HG03025 (cell line): ENCODE results near the gene TMEM232.
"Not testable (repeated sequence)": the region's sequence is repeated elsewhere in the genome, so short reads cannot be mapped to it uniquely, and the experiment has no call there.

ENCODE experiments used
- ATAC-seq: cut with Tn5 transposase; IDR thresholded peaks from one replicate; pipeline ENCODE4 v1.9.1; 2021; ENCODE audit warnings: mild to moderate bottlenecking, moderate library complexity; ENCODE audit not compliant: unreplicated experiment, low FRiP score

TMEM232 gene

DNA sequence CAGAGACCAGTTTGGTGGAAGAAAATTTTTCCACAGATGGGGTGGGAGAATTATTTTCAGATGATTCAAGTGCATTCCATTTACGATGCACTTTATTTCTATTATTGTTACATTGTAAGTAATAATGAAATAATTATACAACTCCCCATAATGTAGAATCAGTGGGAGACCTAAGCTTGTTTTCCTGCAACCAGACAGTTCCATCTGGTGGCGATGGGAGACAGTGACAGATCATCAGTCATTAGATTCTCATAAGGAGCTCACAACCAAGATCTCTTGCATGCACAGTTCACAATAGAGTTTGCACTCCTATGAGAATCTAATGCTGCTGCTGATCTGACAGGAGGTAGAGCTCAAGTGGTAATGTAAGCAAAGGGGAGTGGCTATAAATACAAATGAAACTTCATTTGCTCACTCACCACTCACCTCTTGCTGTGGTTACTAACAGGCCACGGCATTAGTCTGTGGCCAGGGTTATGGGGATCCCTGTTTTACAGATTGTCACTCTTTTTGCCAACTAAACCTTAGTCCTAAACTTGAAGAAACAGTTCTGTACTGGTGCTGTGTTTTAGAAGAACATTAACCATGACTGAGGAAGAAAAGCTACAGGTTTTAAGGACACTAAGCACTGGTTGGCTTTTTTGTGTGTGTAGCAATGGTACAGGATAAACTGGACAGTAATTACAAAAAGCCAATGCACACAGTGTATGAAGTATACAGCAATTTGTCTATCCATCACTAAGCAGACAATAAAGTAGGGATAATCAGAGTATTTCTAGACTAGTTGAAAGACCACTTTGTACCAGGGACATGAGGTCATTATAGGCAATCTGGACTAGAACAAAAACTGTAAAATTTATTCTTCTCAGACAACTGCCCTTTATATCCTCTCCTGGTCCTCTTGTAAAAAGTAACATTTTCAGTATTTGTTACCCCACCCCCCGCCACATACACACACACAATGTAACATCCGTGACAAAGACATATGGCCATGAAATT, 9.9 kb downstream of the TMEM232 start:
- no peak for ATAC-seq

DNA sequence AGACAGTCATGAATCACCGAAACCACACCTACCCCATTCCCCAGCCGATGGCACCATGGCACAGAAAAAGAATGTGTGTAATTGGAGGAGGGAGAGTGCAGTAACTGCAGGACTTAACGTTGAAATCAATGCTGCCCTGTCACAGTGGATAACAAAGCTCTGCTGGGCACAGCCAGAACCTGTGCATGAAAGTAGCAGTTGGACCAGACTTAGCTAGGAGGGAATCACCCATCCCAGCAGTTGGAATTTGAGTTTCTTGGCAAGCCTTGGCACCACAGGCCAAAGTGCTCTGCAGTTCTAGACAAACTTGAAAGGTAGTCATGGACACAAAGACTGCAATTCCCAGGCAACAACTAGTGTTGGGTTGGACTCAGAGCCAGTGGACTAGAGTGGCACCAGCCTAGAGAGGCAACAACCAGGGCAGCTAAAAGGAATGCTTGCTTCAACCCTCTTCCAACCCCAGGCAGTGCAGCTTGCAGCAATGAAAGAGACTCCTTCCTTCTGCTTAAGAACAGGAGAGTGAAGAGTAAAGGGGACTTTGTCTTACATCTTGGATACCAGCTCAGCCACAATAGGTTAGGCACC, 19.1 kb downstream of the TMEM232 start:
- no peak for ATAC-seq

DNA sequence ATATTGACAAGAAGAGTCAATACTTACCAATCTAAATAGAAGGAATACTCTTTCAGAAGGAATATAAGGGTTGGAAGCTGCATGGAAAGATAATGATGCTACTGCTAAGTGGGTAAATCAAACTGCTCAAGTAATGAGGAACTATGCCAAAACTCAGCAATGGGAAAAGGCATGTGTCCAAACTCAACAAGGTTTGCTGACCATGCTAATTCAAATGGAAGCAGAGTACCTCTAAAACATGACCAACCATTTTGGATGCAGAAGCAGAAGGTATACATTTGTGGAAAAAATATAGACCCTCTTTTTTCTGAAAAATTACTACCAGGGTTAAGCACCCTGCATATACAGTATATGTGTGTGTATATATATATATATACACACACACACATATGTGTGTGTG, 21.1 kb downstream of the TMEM232 start:
- ATAC-seq = no peak

DNA sequence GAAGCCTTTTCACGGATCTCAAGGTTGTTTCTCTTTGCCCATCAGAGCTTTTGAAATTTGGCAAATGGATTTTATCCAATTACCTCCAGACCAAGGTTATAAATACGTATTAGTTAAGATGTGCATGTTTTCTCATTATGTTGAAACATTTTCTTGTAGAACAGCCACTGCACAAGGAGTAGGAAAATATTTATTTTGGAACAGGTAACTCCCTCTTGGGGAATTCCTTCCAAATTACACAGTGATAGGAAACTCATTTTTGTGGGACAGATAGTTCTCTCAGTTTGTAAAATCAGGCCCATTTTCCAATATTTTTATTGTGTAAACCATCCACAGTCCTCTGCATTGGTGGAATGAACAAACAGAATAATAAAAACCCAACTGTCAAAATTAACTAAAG, 23.0 kb downstream of the TMEM232 start:
- ATAC-seq = no peak

DNA sequence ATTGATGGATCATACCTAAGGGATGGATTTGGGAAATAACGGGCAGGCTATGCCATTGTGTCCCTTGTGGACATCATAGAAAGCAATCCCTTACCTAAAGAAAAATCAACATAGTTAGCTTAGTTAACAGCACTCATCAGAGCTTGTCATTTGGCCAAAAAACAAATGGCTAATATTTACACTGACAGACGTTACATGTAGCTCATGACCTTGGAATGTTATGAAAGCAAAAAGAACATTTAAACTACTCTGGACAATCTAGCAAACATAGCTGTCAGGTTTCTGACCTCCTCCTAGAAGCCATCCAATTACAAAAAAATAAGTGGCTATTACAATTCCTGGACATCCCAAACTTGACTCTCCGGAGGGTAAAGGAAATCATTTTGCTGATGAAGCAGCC, 23.8 kb downstream of the TMEM232 start:
- no peak for ATAC-seq

DNA sequence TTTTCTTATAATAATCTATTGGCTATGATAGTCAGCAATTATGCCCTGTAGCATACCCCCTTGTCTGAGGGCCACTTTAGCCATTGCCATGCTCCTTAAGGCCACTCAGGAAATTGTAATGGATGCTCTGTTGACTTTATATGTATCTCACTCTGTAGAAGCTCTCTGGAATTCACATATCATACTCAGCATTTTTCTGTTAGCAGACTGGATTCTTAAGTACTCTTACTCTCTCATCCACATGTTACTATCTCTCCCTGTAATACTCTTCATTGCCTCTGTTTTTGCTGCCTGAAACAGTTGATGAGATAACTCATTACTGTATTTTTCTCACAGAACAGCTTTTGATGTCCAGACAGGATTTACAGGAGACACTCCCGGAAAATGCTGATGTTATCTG, 24.2 kb downstream of the TMEM232 start:
- no peak for ATAC-seq

DNA sequence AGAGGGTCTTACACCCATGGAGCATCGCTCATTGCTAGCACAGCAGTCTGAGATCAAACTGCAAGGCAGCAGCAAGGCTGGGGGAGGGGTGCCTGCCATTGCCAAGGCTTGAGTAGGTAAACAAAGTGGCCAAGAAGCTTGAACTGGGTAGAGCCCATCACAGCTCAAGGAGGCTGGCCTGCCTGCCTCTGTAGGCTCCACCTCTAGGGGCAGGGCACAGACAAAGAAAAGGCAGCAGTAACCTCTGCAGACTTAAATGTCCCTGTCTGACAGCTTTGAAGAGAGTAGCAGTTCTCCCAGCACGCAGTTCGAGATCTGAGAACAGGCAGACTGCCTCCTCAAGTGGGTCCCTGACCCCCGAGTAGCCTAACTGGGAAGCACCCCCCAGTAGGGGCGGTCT, 33.8 kb downstream of the TMEM232 start:
- ATAC-seq = not testable (repeated sequence)

DNA sequence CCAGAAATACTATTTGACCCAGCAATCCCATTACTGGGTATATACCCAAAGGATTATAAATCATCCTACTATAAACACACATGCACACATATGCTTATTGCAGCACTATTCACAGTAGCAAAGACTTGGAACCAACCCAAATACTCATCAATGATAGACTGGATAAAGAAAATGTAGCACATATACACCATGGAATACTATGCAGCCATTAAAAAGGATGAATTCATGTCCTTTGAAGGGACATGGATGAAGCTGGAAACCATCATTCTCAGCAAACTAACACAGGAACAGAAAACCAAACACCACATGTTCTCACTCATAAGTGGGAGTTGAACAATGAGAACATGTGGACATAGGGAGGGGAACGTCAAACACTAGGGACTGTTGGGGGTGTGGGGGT, 35.9 kb downstream of the TMEM232 start:
- ATAC-seq = not testable (repeated sequence)

DNA sequence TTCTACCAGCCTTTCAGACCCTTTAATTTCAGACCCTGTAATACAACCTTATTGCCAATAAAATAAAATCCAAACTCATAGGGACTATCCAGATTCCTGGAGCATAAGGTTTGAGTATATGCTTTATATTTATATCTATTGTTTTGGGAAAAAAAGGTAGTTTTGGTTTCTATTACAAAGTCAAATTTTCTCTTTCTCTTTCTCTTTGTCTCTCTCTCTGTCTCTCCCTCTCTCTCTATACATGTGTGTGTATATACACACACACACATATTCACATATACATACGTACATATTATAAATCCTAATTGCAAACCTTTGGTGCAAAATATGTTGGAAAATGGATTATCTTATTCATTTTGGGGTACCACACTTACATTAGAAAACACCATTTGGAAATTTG, 39.0 kb downstream of the TMEM232 start:
- no peak for ATAC-seq

DNA sequence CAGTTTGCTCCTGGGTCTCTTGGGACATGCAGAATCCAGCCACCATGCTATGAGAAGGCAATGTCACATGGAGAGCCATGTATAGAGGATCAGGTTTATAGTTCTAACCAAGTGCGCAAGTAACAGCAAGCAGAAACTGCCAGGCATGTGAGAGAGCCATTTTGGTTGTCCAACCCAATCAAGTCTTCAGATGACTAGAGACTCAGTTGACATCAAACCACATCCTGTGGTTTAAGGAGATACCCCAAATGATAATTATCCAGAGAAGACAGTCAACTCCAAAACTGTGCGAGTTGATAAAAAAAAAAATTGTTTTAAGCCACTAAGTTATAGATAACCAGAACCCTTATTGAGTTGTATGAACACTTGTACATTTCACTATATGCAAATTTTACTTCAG, 40.2 kb downstream of the TMEM232 start:
- no peak for ATAC-seq

DNA sequence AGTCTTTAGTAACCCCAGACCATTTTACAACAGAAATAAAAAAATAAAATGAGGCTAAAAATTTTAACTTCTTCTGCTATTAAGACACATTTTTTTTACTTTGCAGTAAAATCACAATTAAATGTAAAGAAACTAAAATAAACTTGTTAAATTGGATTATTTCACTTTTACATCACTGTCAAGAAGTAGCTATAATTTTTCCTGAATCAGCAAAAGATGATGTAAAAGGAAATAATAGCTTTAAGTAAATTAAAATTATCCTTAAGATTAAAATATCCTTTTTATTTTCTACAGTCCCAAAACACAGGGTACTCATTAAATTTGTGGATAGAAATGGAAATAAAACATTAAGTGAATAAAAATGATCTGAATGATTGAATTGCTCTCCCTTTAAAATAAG, 44.5 kb downstream of the TMEM232 start:
- no peak for ATAC-seq

DNA sequence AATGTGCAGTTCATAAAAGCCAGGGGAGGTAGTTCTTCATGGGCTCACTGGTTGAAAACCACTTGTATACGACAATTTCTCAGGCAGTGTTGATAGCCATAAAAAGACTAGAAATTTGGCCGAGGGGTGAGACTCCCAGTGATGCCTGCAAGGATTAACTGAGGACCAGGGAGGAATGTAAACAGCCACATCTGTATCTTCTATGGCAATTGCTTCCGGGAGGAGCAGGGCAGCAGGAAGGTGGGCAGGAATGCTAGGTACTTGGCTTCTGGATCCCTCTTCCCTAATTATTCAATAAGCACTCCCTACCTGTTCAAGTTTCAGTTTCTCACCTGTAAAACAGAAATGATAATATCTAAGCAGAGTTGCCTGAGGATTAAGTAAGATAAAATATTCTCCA, 45.4 kb downstream of the TMEM232 start:
- no peak for ATAC-seq

DNA sequence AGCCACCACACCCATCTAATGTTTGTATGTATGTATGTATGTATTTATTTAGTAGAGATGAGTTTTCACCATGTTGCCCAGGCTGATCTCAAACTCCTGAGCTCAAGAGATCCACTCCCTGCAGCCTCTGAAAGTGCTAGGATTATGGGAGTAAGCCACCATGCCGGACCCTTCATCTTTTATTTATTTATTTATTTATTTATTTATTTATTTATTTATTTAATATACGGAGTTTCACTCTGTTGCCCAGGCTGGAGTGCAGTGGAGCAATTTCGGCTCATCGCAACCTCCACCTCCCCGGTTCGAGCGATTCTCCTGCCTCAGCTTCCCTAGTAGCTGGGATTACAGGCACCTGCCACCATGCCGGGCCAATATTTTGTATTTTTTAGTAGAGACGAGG, 49.9 kb downstream of the TMEM232 start:
- not testable (repeated sequence) for ATAC-seq

DNA sequence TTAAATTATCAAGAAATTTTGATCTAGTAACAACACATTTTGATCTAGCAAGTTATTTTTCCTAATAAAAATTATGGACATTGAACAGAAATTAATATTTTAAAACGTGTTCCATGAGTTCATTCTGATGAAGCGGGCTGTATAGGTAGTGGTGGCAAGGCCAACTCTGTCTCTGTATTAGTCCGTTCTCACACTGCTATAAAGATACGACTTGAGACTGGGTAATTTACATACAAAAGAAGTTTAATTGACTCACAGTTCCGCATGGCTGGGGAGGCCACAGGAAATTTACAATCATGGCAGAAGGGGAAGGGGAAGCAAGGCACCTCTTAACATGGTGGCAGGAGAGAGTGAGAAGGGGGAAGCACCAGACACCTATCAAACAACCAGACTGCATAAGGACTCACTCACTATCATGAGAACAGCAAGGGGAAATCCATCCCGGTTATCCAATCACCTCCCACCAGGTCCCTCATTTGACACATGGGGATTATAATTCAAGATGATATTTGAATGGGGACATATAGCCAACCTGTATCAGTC, 61.2 kb downstream of the TMEM232 start:
- no peak for ATAC-seq

DNA sequence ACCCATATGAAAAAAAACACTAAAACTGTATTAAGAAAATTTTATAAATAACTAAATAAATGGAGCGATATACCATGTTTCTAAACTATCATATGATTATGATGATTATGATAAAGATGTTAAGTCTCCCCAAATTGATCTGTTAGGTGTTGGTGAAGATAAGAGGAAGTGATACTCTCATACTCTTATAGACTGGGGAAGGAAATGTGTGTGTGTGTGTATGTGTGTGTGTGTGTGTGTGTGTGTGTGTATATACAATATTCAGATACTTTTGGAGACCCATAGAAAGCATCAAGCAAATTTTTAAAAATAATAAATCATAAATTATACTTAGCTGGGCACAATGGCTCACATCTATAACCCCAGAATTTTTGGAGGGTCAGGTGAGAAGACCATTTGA, 62.9 kb downstream of the TMEM232 start:
- peak; percentile 76 for ATAC-seq

DNA sequence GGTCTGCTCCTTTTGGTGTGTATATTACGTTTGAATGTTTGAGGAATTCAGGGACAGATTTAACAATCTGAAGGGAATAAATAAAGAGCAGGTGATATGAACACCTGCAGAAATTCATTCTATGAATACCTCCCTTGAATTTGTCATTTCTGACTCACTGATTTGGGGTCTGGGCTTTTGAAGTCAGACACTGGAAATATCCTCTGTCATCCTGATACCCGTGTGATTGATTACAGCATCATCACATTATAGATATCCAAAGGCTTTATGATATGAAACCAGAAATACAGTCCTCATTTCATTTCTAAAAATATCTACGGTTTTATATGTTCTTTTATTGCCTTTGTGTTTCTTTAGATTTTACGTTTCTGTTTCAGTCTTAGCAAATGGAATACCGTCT, 68.5 kb downstream of the TMEM232 start:
- ATAC-seq = no peak

DNA sequence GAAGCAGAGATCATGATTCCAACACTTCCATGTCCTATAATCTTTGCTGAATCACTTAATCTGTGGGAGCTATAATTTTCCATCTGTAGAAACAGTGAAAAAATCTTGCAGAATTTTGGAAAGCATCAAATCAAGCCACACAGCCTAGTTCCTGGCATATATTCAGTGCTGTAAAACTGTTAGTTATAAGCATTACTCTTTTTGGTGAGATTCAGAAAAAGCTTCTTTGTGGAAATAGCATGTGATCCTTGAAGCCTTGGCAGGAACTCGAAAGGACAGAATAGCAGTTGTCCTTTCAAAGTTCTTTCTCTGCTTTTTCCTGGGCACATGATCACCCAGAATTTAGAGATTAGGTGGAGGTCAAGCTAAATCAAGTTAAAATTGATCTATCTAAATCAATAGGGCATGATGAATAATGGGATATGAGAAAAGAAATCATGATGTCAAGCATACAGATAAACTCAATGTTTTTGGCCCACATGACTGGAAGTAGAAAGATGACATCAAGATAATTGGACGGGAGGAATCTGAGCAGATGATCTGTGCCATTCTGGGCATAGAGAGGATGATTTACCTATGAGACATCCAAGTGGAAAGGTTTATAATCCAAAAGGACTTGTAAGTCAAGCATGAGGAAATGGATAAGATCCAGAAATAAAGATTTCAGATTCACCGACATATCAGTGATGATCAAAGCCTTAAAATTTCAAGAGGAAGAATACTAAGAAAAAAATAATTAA, 73.1 kb downstream of the TMEM232 start:
- no peak for ATAC-seq

DNA sequence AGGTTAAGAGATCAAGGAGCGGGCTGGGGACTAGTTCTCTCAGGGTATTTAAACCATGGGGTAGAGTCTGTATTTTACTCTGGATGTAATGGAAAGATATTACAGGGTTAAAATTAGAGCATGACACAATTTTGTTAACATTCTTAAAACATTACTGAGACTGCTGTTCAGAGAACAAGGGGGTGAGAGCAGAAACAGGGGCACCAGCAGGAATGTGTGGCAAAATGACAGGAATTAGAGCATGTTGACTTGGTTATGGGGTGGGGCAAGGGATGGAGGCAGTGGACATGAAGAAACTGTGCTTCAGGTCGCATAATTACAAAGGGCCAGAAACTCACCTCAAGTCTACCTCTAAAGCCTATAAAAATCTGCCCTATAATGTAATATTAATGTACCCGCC, 75.0 kb downstream of the TMEM232 start:
- no peak for ATAC-seq

DNA sequence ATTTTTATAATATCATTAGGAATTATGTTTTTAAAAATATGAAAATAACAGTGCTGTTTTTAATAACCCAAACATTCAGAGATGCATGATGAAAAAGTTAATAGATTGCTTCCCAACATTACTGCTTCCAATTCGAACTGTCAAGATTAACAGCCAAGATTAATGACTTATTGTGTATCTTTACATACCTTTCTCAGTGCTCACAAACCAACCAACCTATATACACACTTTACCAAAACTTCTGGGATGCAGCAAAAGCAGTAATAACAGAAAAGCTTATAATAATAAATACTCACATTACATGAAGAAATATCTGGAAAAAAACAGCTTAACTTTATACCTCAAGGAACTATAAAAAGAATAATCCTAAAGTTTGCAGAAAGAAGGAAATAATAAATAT, 82.1 kb downstream of the TMEM232 start:
- no peak for ATAC-seq

DNA sequence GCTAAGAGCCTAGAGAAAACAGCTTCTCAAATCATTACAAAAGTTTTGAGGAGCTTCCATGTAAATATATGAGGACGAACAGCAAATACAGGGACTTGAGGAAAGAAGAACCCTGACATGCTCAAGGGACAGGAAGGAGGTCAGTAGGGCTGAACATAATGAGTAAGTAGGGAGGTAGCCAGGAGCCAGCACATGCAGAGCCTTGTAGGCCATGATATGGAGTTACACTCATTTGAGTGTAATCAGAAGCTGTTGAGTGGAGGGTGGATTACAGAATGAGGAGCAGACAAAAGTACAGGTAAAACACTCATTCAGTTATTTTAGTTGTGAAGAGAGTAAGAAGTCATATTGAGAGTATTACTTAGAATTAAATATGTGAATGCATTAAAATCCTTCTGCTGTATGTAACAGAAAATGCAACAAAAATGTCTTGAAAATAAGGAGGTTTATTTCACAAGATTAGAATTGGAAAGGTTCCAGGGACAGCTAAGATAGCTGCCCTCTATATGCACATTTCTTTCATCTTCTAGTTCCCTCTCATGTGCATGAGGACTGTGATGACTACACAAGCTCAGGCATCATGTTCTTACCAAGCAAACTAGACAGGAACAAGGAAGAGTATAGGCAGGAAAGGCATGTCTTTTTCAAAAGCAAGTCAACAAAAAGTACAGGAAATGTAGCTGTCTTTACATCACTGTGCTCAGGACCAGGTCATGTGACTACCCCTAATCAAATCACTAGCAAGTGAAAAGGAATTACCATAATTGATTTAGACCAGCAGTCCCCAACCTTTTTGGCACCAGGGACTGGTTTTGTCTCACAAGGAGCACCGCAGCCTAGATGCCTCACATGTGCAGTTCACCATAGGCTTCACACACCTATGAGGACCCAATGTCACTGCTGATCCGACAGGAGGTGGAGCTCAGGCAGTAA, 87.2 kb downstream of the TMEM232 start:
- ATAC-seq = no peak
